HepG2 (cell line): ENCODE results near the gene NOL8. TPM values are rescaled to one million over a fixed set of nuclear protein-coding genes. Genes with fewer than 3 reads are reported as not detected.

Experiments
- BATF2 ChIP-seq: sonication (generic); formaldehyde crosslinking; IDR thresholded peaks from 2 replicates; pipeline ENCODE4 v1.8.0; 2022; ENCODE audit warnings: mild to moderate bottlenecking, missing genetic modification reagents, moderate library complexity
- GTF3A ChIP-seq: sonication (generic); formaldehyde crosslinking; conservative IDR thresholded peaks from 2 replicates; pipeline ENCODE4 v1.4.0; 2020; ENCODE audit warnings: mild to moderate bottlenecking, missing genetic modification reagents
- IRF1 ChIP-seq: sonication (generic); formaldehyde crosslinking; IDR thresholded peaks from 2 replicates; pipeline ENCODE4 v1.4.0; 2020; ENCODE audit warnings: low read depth, mild to moderate bottlenecking, missing genetic modification reagents
- KDM5A ChIP-seq: fragments of 200-600 bp; sonication (generic); IDR thresholded peaks from 2 replicates; pipeline ENCODE4 v1.7.0; 2018; ENCODE audit warnings: antibody characterized with exemption, mild to moderate bottlenecking, low read length, borderline replicate concordance
- MED8 ChIP-seq: sonication (generic); formaldehyde crosslinking; IDR thresholded peaks from 2 replicates; pipeline ENCODE4 v1.8.1; 2023; ENCODE audit warnings: mild to moderate bottlenecking, missing genetic modification reagents; ENCODE audit not compliant: insufficient replicate concordance
- NAIF1 ChIP-seq: sonication (generic); formaldehyde crosslinking; IDR thresholded peaks from 2 replicates; pipeline ENCODE4 v1.5.0; 2020; ENCODE audit warnings: mild to moderate bottlenecking, missing genetic modification reagents, borderline replicate concordance
- NONO ChIP-seq, 2 experiments: fragments of 450-650 bp in 1 of 2; sonication (generic) in 1 of 2; formaldehyde crosslinking in 1 of 2; IDR thresholded peaks in 1 of 2; conservative IDR thresholded peaks in 1 of 2; 2 replicates each; pipeline versions ENCODE4 v1.6.1 to v1.8.0; 2017 to 2022; ENCODE audit warnings: mild to moderate bottlenecking in 1 of 2, missing genetic modification reagents in 1 of 2, moderate library complexity in 1 of 2
- POLR2A ChIP-seq, 2 experiments: IDR thresholded peaks; 2 replicates each; pipeline ENCODE4 v1.6.1; 2011; ENCODE audit warnings: low read depth in 2 of 2, low read length in 2 of 2, mild to moderate bottlenecking in 1 of 2, moderate library complexity in 1 of 2; ENCODE audit not compliant: insufficient read depth in 1 of 2
- SIX1 ChIP-seq: sonication (generic); formaldehyde crosslinking; IDR thresholded peaks from 2 replicates; pipeline ENCODE4 v1.4.0; 2020; ENCODE audit warnings: missing genetic modification reagents, borderline replicate concordance
- SP5 ChIP-seq: IDR thresholded peaks from 2 replicates; pipeline ENCODE4 v1.6.1; 2016; ENCODE audit warnings: low read depth, borderline replicate concordance
- ZGPAT ChIP-seq: IDR thresholded peaks from 2 replicates; pipeline ENCODE4 v1.6.1; 2016; ENCODE audit warnings: mild to moderate bottlenecking
- ZNF296 ChIP-seq: sonication (generic); formaldehyde crosslinking; conservative IDR thresholded peaks from 2 replicates; pipeline ENCODE4 v1.5.0; 2020; ENCODE audit warnings: mild to moderate bottlenecking, missing genetic modification reagents
- ZNF441 ChIP-seq: sonication (generic); formaldehyde crosslinking; IDR thresholded peaks from 2 replicates; pipeline ENCODE4 v1.7.0; 2021; ENCODE audit warnings: missing genetic modification reagents, borderline replicate concordance
- polyA plus RNA-seq, 8 experiments: library from polyadenylated mRNA; depleted of rRNA in 3 of 8; stranded (reverse) in 7 of 8; unstranded in 1 of 8; fragments of >200 nt; fragmentation: Illumina TruSeq in 4 of 8; extraction: Trizol in 4 of 8; gene quantifications; 2 replicates each; pipeline versions ENCODE4 v1.2.1 to v1.2.3, GENCODE V29; 2011 to 2016; ENCODE audit warnings: low read depth in 4 of 8, missing spikeins in 1 of 8, mixed read lengths in 1 of 8; ENCODE audit not compliant: insufficient read depth in 1 of 8
- total RNA-seq, 5 experiments: library from RNA; depleted of rRNA; stranded (reverse); fragments of >200 nt; fragmentation: Illumina TruSeq; extraction: Trizol; gene quantifications; 2 replicates each; pipeline ENCODE4 v1.2.3, GENCODE V29; 2016; ENCODE audit warnings: low read depth in 1 of 5
- TF ChIP-seq, protein P1 (sequence below), 2 experiments: fragments of 450-650 bp in 1 of 2; sonication (generic) in 1 of 2; formaldehyde crosslinking; IDR thresholded peaks; 2 replicates each; pipeline versions ENCODE4 v1.5.0 to v1.8.0; 2020 to 2022; ENCODE audit warnings: mild to moderate bottlenecking in 1 of 2, missing genetic modification reagents in 1 of 2
- TF ChIP-seq, protein P2 (sequence below): sonication (generic); formaldehyde crosslinking; IDR thresholded peaks from 2 replicates; pipeline ENCODE4 v1.5.0; 2020; ENCODE audit warnings: mild to moderate bottlenecking, low read depth, missing genetic modification reagents, borderline replicate concordance

Gene NOL8
- total and polyA plus RNA-seq, 2 of the 13 experiments (the other 11 are each of a cell fraction or from before 2014, with no cell fraction given) = 12.8 to 36.3 TPM

DNA sequence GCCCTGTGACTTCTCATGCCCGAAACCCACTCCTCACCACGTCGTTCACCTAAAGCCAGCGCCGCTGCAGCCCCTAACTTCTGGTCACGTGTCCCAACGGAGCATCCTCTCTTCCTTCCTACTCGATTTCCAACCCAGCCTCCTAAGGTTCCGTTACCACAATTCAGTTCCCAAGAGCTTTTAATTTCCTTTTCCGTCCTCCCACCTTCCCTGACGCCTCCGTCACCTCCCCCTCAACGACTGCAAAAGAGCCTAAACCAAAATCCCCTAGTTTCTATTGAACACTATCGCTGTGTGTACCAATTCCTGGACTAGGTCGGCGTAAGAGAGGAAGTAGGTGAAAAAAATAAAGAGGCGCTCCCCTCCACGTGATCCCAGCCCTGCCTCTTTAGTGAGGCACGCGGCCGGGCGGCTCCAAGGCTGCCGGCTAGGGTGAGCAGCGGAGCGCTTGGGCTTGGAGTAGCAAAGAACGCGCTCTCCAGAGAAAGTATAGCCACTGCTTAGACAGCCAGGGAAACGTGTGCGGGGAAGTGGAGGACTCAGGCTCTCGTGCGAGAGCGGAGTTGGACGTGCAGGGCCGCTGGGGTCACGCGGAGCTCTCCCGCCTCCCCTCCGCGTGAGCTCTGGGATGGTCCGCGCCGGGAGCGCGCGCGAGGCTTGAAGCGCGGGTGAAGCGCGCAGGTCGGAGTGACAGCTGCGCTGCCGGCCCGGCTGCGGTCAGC lies at the start of gene NOL8, which contains the start of gene CENPP (continued):
- TF ChIP-seq ZNF441 = peak; percentile 18; the same call in 1 of the 2 replicates
- peak; percentile 33; the same call in 1 of the 2 replicates for TF ChIP-seq SP5
- TF ChIP-seq ZGPAT (CRISPR knock-in tag) = peak; percentile 82
- no peak for TF ChIP-seq ZNF296 (CRISPR knock-in tag)
- peak; percentile 85 for TF ChIP-seq MED8 (CRISPR knock-in tag)
- TF ChIP-seq KDM5A = peak; percentile 100
- TF ChIP-seq IRF1 (CRISPR knock-in tag) = no peak
- no peak for TF ChIP-seq NONO (IDR thresholded peaks at IDR 0.05)
- peak; percentile 59 for TF ChIP-seq NONO (CRISPR knock-in tag; conservative IDR thresholded peaks at IDR 0.05)
- no peak; the same call in 1 of the 2 replicates for TF ChIP-seq SIX1 (CRISPR knock-in tag)
- no peak for TF ChIP-seq GTF3A (CRISPR knock-in tag)
- TF ChIP-seq, protein P1, sequence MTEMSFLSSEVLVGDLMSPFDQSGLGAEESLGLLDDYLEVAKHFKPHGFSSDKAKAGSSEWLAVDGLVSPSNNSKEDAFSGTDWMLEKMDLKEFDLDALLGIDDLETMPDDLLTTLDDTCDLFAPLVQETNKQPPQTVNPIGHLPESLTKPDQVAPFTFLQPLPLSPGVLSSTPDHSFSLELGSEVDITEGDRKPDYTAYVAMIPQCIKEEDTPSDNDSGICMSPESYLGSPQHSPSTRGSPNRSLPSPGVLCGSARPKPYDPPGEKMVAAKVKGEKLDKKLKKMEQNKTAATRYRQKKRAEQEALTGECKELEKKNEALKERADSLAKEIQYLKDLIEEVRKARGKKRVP (CRISPR knock-in tag; IDR thresholded peaks at IDR 0.05) = peak in 1 of 2 experiments; percentile 17; a peak in 2 of 4 replicates
- TF ChIP-seq NAIF1 (CRISPR knock-in tag) = 0 out of 2 replicates have a peak, but pooled peaks have one; percentile 74
- TF ChIP-seq POLR2A (IDR thresholded peaks at IDR 0.05; ENCODE audit: insufficient read depth in 1 of 2, low read depth in 2 of 2, low read length in 2 of 2) = peak; percentile 93
- TF ChIP-seq, protein P2, sequence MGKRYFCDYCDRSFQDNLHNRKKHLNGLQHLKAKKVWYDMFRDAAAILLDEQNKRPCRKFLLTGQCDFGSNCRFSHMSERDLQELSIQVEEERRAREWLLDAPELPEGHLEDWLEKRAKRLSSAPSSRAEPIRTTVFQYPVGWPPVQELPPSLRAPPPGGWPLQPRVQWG = no peak
- no peak for TF ChIP-seq BATF2 (CRISPR knock-in tag)
